HG03025 (cell line): ENCODE results near the gene RYR2.
"Not testable (repeated sequence)": the region's sequence is repeated elsewhere in the genome, so short reads cannot be mapped to it uniquely, and the experiment has no call there.

Source experiments
- ATAC-seq: cut with Tn5 transposase; IDR thresholded peaks from one replicate; pipeline ENCODE4 v1.9.1; 2021; ENCODE audit warnings: mild to moderate bottlenecking, moderate library complexity; ENCODE audit not compliant: unreplicated experiment, low FRiP score

RYR2 gene

DNA sequence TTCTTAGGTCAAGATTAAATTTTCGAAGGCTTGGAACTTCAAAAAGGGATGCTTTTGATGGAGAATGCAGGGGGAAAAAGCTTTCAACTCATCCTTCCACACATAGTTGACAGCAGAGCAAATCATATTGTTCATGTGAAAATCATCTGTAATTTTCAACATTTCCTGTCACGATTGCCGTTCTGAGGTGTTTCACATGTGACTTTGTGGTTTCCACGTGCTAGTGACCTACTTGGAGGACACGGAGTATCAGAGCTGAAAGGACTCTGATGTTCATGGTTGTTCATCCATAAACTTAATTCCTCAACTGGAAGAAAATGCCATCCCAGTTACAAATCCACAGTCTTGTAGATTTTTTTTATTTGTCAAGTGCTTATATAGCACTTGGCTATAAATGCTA lies 769.6 kb downstream of the RYR2 start:
- ATAC-seq: no peak

- no peak for ATAC-seq
These were observed 770.1 kb downstream of the RYR2 start for GRCh38 chr1:237812061-237812460.

GRCh38 chr1:237814319-237814924 lies 772.4 kb downstream of the RYR2 start:
- ATAC-seq: no peak

- ATAC-seq: no peak
These were observed 775.3 kb downstream of the RYR2 start for GRCh38 chr1:237817277-237817676.

GRCh38 chr1:237820634-237821033 lies 778.6 kb downstream of the RYR2 start:
- not testable (repeated sequence) for ATAC-seq

GRCh38 chr1:237832858-237833257 lies 790.9 kb downstream of the RYR2 start:
- ATAC-seq: no peak

GRCh38 chr1:237834048-237834447 lies 792.1 kb downstream of the RYR2 start:
- no peak for ATAC-seq

DNA sequence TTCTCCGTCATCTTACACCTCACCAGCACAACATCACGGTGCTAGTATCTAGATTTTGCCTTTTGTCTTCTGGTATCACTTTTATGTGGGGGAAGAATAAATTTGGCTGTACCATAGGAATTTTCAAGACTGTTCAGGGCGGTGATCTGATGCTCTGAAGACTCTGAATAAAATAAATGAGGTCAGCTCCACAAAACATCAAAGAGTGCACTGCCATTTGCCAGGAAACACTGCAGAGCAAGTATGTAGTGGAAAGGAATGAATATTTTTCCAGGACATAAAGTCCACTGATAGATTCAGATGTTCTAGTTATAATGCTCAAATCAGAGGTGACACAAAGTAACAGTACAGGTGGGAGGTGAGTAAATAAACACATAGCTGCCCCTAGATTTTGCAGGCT lies 792.5 kb downstream of the RYR2 start:
- ATAC-seq: no peak

DNA sequence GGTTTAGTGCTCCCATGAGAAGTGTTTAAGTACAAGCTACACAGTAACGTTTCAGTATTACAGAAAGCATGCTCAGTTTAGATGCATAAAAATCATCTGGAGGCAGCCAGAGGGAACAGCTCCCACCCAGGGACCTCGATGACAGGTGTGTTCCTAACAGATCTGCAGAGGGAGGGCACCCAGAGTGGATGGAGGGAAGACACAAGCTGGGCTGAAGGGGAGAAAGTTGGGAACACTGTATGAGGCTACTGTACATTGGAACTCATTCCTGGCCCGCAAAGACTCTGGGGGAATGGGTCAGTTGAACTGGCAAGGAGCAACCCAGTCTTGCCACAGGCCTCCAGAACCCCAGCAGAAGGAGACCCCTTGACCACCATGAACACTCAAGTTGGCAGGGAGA lies 796.3 kb downstream of the RYR2 start:
- no peak for ATAC-seq

DNA sequence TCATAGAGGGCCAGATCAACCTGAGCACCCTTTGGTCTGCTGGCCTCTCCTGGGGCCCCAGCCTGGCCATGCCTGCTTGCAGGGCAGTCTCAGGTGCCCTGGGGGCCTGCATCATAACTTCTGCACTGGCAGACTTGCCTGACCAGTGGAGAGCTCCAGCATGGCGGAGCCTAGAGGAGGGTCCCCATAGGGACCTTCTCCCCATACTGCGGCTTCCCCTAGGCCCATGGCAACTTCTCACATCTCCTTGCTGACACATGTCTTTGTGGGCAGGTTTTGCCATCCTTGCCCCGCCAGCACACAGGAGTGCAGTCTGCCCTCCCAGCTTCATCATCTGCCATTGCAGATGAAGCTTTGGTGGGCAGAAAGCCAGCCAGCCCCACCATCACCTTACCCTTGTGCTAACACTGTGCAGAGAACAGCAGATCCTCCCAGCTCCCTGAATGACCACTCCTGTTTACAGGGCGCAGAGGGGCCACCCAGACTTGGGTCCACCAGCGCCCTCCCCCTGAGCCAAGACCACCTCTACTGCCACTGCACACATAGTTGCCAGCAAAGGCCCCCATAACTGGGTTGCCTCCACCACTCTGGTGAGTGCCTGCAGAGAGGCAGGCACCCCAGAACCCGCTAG lies 797.0 kb downstream of the RYR2 start:
- no peak for ATAC-seq

- no peak for ATAC-seq
These were observed 799.5 kb downstream of the RYR2 start for GRCh38 chr1:237841485-237841884.

DNA sequence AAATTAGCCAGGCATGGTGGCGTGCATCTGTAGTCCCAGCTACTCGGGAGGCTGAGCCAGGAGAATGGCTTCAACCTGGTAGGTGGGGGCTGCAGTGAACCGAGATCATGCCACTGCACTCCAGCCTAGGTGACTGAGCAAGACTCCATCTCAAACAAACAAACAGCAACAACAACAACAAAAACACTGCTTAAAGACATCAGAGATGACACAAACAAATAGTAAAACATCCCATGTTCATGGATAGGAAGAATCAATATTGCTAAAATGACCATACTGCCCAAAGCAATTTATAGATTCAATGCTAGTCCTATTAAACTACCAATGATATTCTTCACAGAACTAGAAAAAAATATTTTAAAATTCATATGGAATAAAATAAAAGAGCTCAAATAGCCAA lies 801.5 kb downstream of the RYR2 start:
- ATAC-seq: not testable (repeated sequence)

GRCh38 chr1:237851210-237851845 lies 809.3 kb downstream of the RYR2 start:
- ATAC-seq: no peak

- ATAC-seq: no peak
These were observed 810.4 kb downstream of the RYR2 start for GRCh38 chr1:237852342-237852741.

GRCh38 chr1:237857455-237857854 lies 815.5 kb downstream of the RYR2 start:
- no peak for ATAC-seq

DNA sequence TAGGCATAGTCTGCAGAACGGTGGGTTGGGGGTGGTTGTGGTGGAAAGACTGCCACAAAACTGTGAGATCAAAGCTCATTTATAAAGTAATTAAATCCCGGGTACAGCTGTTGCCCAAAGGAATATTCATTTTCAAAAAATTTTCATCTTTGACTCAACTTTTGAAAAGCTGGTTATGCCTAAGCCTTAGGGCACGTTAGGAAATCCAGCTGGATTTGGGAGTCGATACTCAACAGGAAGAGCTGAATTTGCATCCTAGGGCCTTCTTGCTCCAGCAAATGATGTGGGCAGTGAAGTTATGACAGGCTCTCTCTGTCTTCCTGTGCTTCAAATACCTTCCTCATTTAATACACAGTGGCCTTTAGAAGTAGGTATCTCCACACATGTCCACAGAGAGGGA lies 817.0 kb downstream of the RYR2 start:
- ATAC-seq: no peak

GRCh38 chr1:237861944-237862343 lies 820.0 kb downstream of the RYR2 start:
- no peak for ATAC-seq

GRCh38 chr1:237863234-237863633 lies 821.2 kb downstream of the RYR2 start:
- ATAC-seq: no peak

- ATAC-seq: peak; percentile 50
These were observed 822.6 kb downstream of the RYR2 start for GRCh38 chr1:237864338-237865244.

DNA sequence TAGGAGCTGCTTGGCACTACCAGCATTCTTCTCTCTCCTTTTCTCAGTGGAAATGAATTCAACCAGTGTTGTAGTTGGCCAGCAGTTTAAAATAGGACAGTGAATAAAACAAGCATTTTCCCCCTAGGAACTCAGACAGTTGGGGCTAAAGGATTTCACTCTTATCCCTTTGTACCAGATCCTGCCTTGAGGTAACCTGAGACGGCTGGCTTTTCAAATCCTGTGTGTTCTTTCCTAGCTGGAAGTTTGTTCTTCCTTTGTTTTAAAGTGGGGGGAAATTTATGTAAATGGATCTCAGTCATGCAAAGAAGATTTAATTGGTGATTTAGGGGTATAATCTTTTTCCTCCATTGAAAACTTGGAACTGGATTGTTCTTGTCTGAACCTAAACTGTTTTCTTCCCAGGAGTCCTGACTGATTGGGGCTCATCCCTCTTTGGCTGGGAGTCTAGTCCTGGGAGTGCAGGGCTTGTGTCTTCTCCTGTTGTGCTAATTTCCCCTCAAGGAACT lies 825.5 kb downstream of the RYR2 start:
- no peak for ATAC-seq
